Amygdala (tissue), 56 donors: ENCODE results near the gene GIN1.
"Not testable (repeated sequence)": the region's sequence is repeated elsewhere in the genome, so short reads cannot be mapped to it uniquely, and the experiment has no call there.

Experiments
- DNase-seq, 56 donors: peaks; one replicate each; lab custom pipeline; 2025; lab: John Stamatoyannopoulos, UW

GIN1 gene

GRCh38 chr5:103112910-103113309 is 7.0 kb downstream of the GIN1 start:
- no peak for DNase-seq

- no peak for DNase-seq
These were observed 8.5 kb downstream of the GIN1 start for GRCh38 chr5:103111468-103111867.

- DNase-seq, result no peak
These were observed 9.5 kb downstream of the GIN1 start for GRCh38 chr5:103110403-103110802.

- no peak for DNase-seq
These were observed 10.7 kb downstream of the GIN1 start for GRCh38 chr5:103109277-103109676.

GRCh38 chr5:103108086-103108485 is 11.9 kb downstream of the GIN1 start:
- no peak for DNase-seq

- DNase-seq, result no peak
These were observed 17.7 kb downstream of the GIN1 start for GRCh38 chr5:103102234-103102633.

- no peak for DNase-seq
These were observed 18.7 kb downstream of the GIN1 start for GRCh38 chr5:103101079-103101750.

- DNase-seq, result no peak
These were observed 20.9 kb downstream of the GIN1 start for GRCh38 chr5:103098993-103099392.

GRCh38 chr5:103094737-103095136 is 25.2 kb downstream of the GIN1 start:
- DNase-seq, result no peak

- no peak for DNase-seq
These were observed 26.2 kb downstream of the GIN1 start for GRCh38 chr5:103093727-103094126.

GRCh38 chr5:103092676-103093075 is 27.3 kb downstream of the GIN1 start:
- DNase-seq, result no peak

- DNase-seq, result no peak
These were observed 29.1 kb downstream of the GIN1 start for GRCh38 chr5:103090791-103091190.

- DNase-seq, result no peak
These were observed 30.7 kb downstream of the GIN1 start for GRCh38 chr5:103089272-103089671.

- no peak for DNase-seq
These were observed 33.4 kb downstream of the GIN1 start for GRCh38 chr5:103086547-103086946.

GRCh38 chr5:103079796-103080195 is 40.1 kb downstream of the GIN1 start:
- DNase-seq, result no peak

- no peak for DNase-seq
These were observed 44.5 kb downstream of the GIN1 start for GRCh38 chr5:103075442-103075841.

- not testable (repeated sequence) for DNase-seq
These were observed 46.4 kb downstream of the GIN1 start for GRCh38 chr5:103073500-103073899.

GRCh38 chr5:103066326-103066725 is 53.6 kb downstream of the GIN1 start:
- no peak for DNase-seq

- no peak for DNase-seq
These were observed 59.4 kb downstream of the GIN1 start for GRCh38 chr5:103060424-103060954.

- no peak for DNase-seq
These were observed 60.4 kb downstream of the GIN1 start for GRCh38 chr5:103059525-103059924.

- no peak for DNase-seq
These were observed 62.5 kb downstream of the GIN1 start for GRCh38 chr5:103057208-103058130.

GRCh38 chr5:103046706-103047105 is 73.2 kb downstream of the GIN1 start:
- DNase-seq, result not testable (repeated sequence)
